HG03139 (cell line): Measurements from ENCODE around the gene ATCAY.
"Not testable (repeated sequence)": the region's sequence is repeated elsewhere in the genome, so short reads cannot be mapped to it uniquely, and the experiment has no call there.

ENCODE experiments used
- ATAC-seq: cut with Tn5 transposase; IDR thresholded peaks from one replicate; pipeline ENCODE4 v1.9.1; 2021; ENCODE audit not compliant: unreplicated experiment

The ATCAY gene

DNA sequence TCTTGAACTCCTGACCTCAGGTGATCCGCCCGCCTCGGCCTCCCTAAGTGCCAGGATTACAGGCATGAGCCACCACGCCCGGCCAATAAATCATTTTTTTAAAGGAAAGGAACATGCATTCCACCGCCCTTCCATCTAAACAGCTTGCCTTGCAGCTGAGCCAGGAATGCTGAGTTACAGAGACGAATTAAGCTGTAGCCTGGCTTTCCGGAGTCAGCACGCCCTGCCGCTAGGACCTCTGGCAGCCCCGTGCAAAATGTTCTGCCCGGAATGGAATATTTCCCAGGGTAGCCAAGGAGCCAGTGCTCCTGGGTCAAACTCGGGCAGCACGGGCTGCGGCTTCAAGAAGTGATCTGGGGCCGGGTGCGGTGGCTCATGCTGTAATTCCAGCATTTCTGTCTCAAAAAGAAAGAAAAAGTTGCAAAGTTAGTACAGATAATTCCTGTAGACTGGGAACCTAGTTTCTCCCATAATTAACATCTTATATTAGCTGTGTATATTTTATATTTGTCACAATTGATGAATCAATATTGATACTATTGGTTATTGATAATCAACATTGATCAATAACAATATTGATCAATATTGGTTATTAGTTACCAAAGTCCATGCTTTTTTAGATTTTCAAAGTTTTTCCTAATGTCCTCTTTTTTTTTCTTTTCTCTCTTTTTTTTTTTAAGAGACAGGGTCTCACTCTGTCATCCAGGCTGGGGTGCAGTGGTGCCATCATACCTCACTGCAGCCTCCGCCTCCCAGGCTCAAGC, 19.2 kb downstream of the ATCAY start:
- no peak for ATAC-seq

GRCh38 chr19:3902317-3902973, 22.0 kb downstream of the ATCAY start:
- ATAC-seq, result no peak

DNA sequence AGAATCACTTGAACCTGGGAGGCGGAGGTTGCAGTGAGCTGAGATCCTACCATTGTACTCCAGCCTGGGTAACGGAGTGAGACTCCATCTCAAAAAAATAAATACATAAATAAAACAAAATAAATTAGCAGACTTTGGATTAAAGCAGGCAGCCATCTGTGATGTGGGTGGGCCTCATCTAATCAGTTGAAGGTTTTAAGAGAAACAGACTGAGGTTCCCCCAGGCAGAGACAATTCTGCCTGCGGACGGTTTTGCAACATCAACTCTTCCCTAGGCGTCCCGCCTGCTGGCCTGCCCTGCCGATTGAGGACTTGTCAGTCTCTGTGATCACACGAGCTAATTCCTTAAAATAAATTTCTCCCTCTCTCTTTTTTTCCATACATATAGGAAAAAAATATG, 23.7 kb downstream of the ATCAY start:
- no peak for ATAC-seq

- ATAC-seq, result no peak
Observed at GRCh38 chr19:3907626-3908265, 27.3 kb downstream of the ATCAY start.

- no peak for ATAC-seq
Observed at GRCh38 chr19:3908266-3909054, 28.0 kb downstream of the ATCAY start.

DNA sequence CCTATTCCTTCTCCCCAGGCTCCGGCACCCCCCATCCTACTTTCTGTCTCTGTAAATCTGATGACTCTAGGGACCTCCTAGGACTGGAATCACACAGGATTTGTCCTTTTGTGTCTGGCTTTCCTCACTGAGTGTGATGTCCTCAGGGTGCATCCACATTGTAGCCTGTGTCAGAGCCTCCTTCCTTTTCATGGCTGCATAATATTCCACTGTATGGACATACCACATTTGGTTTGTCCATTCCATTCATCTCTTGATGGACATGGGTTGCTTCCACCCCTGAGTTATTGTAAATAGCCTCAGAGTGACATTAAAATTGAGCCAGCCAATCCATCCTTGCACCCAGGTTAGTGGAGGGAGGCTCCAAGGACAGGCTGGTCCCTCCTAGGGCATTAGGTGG, 29.6 kb downstream of the ATCAY start:
- ATAC-seq, result no peak

DNA sequence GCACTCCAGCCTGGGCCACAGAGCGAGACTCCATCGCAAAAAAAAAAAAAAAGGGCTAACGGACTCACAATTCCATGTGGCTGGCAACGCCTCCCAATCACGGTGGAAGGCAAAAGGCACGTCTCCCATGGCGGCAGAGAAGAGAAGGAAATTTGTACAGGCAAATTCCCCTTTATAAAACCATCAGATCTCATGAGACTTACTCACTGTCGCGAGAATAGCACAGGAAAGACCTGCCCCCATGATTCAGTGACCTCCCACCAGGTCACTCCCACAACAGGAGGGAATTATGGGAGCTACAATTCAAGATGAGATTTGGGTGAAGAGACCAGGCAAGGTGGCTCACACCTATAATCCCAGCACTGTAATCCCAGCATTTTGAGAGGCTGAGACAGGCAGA, 33.7 kb downstream of the ATCAY start:
- no peak for ATAC-seq

DNA sequence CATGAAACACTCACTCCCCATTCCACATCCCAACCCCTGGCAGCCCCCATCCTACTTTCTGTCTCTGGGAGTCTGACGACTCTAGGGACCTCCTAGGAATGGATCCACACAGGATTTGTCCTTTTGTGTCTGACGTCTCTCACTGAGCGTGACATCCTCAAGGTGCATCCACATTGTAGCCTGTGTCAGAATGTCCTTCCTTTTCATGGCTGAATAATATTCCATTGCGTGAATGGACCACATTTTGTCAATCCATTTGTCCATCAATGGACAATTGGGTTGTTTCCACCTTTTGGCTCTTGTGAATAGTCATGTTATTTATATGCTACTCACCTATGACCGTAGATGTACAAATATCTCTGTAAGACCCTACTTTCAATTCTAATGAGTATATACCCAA, 35.5 kb downstream of the ATCAY start:
- ATAC-seq, result no peak

- ATAC-seq, result no peak
Observed at GRCh38 chr19:3919793-3920192, 39.3 kb downstream of the ATCAY start.

GRCh38 chr19:3923096-3923758, 42.7 kb downstream of the ATCAY start:
- no peak for ATAC-seq

DNA sequence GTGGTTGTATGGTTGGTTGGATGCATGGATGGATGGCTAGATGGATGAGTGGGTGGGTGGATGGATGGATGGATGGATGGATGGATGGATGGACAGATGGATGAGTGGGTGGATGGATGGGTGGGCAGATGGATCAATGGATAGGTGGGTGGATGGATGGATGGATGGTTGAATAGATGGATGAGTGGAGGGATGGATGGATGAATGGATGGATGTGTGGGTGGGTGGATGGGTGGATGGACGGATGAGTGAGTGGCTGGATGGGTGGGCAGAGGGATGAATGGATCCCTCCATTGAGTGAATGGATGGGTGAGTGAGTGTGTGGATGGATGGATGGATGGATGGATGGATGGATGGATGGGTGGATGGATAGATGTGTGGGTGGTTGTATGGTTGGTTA, 43.4 kb downstream of the ATCAY start:
- no peak for ATAC-seq

DNA sequence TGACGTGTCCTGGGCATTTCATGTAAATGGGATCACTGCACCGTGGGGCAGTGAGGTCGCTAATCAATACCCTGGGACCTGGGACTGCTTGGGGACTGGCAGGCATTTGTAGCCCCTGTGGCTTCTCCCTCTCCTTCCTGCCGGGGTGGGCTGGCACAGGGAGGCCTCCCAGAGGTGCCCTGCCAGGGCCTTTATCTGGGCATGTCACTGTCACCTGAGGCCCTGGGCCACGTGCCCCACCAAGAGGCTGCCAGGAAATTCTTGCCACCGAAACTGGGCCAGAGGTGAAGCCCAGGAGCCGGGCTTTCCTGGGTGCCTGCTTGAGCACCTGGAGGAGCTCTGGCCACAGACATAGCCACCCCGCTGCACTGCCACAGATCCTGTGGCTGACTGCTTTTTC, 50.6 kb downstream of the ATCAY start:
- no peak for ATAC-seq

GRCh38 chr19:3932931-3933810, 52.7 kb downstream of the ATCAY start, which contains the start of gene NMRK2:
TSS of gene NMRK2 (plus strand) at chr19:3933069. CDS start at chr19:3933672, 603 bp downstream.
- no peak for ATAC-seq

DNA sequence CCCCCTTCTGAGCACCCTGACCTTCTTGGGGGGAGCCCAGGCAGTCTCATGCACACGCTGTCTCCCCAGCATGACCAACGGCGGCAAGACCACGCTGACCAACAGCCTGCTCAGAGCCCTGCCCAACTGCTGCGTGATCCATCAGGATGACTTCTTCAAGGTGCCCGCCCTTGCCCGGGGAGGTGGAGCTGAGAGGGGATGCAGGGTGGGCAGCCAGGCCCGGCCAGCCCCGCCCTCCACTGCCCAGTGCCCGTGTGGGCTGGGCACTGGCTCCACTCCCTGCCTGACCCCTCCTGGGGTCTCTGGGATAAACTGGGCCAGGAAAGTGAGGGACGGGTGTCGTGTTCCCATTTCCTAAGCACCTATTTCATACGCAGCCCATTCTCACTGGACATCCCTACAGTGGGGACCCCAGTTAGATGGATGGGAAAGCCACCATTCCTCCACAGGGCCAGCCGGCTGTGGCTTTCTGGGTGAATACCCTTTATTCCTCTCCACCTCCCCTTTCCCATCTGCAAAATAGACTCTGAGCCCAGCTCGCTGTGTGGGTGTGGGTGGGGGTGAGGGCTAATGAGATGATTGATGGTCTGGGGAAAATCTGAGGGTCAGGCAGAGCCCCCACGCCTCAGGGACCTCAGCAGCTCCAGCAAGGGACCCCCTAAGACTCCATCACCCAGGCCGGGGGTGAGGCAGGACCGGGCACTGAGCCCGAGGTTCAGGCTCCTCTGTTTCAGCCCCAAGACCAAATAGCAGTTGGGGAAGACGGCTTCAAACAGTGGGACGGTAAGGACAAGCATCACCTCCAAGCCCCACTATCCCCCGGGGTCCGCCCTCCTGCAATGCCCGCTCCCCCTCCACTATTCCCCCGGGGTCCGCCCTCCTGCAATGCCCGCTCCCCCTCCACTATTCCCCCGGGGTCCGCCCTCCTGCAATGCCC, 56.3 kb downstream of the ATCAY start:
- no peak for ATAC-seq

DNA sequence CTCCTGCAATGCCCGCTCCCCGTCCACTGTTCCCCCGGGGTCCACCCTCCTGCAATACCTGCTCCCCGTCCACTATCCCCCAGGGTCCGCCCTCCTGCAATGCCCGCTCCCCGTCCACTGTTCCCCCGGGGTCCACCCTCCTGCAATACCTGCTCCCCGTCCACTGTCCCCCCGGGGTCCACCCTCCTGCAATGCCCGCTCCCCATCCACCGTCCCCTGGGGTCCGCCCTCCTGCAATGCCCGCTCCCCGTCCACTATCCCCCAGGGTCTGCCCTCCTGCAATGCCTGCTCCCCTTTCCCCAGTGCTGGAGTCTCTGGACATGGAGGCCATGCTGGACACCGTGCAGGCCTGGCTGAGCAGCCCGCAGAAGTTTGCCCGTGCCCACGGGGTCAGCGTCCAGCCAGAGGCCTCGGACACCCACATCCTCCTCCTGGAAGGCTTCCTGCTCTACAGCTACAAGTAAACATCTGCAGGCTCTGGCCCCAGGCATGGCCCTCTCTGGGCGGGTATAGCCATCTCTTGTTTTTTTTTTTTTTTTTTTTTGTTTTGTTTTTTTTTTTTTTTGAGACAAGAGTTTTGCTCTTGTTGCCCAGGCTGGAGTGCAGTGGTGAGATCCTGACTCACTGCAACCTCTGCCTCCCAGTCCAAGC, 57.9 kb downstream of the ATCAY start:
- ATAC-seq, result not testable (repeated sequence)

GRCh38 chr19:3942790-3943409, 62.4 kb downstream of the ATCAY start:
- ATAC-seq, result no peak

- ATAC-seq, result no peak
Observed at GRCh38 chr19:3944018-3944721, 63.7 kb downstream of the ATCAY start.
